Measurements from ENCODE around the gene RAX. TPM values are rescaled to one million over a fixed set of nuclear protein-coding genes. Genes with fewer than 3 reads are reported as not detected.

Gene RAX
- total and polyA plus RNA-seq, 10 of the 15 experiments (the other 5 are each of a cell fraction or from before 2014, with no cell fraction given) = not detected

DNA sequence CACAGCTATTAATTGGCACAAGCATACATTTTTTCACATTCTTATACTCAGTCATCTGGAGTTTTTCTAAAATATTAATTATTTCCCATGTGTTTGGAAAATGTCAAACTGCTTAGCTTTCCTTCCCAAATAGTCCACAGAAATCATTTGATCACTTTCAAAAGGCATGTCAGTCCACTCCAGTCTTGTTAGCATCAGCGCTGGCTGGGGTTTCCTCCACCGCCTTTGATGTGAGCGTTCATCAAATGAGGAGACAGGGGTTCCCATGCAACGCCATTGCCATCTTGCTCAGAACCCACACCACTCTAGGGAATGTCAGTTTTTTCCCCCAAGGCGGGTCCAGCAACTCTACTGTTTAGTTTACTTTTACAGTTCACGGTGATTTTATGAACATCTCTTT, 13.1 kb upstream of the RAX start (continued):
- TF ChIP-seq, protein P1, sequence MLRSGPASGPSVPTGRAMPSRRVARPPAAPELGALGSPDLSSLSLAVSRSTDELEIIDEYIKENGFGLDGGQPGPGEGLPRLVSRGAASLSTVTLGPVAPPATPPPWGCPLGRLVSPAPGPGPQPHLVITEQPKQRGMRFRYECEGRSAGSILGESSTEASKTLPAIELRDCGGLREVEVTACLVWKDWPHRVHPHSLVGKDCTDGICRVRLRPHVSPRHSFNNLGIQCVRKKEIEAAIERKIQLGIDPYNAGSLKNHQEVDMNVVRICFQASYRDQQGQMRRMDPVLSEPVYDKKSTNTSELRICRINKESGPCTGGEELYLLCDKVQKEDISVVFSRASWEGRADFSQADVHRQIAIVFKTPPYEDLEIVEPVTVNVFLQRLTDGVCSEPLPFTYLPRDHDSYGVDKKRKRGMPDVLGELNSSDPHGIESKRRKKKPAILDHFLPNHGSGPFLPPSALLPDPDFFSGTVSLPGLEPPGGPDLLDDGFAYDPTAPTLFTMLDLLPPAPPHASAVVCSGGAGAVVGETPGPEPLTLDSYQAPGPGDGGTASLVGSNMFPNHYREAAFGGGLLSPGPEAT (IDR thresholded peaks at IDR 0.05; ENCODE audit: low read depth) = no peak

DNA sequence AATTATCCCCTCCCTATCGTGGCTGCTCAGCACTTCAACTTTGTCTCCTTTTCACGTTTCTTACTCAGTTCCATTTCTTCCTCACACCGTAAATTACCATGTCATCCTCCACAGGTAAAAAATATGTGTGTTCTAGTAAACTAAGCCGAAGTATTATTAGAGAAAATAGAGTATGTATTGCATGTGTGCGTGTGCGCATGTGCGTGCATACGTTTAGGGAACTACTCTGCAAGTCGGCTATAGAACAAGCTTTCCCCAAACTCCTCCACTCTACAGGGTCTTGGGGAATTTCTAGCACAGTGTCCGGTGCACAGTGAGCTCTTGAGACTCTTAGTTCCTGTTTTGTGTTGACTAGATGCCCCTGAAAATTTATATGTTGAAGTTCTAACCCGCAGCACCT, 9.1 kb upstream of the RAX start:
- TF ChIP-seq ATF7 (IDR thresholded peaks at IDR 0.05; ENCODE audit: low read depth) = no peak
- no peak for TF ChIP-seq NR2C1 (IDR thresholded peaks at IDR 0.05)
- ATAC-seq = no peak
- ChIA-PET CTCF (no interaction called here), RAD21 (ENCODE audit: unreplicated experiment) (no interaction called here), SMC1A (ENCODE audit: uncharacterized antibody, unreplicated experiment) (no interaction called here), POLR2A (no interaction called here)
- no peaks in the 10 kb centered on the region for H3K4me1 ChIP-seq (ENCODE audit: control insufficient read depth, insufficient read depth, low read length)
- no peaks in the 10 kb centered on the region for H3K36me3 ChIP-seq (ENCODE audit: control insufficient read depth in 2 of 2, insufficient read depth in 2 of 2, low read length in 1 of 2)
- no TSS peak for BruUV-seq (replicated peaks)
- H3K79me2 ChIP-seq (ENCODE audit: control insufficient read depth, insufficient read depth, low read length) = no peaks in the 10 kb centered on the region
- peaks cover 2 to 6% of the 10 kb centered on the region in 2 experiments; a peak in 2 of 4 replicates for H3K27me3 ChIP-seq (replicated peaks in 1 of 2; ENCODE audit: control insufficient read depth in 2 of 2, insufficient read depth in 2 of 2, low read length in 1 of 2)
- WGBS (ENCODE audit: insufficient coverage, insufficient replicate concordance, low lambda C conversion rate, missing lambda C conversion rate) = 36% methylated on average over 11 of the region's 11 CpGs
- no peak for DNase-seq (ENCODE audit: low read depth, low spot score)
- intact Hi-C loops (cut with micrococcal nuclease; ENCODE audit: unreplicated experiment) (no loop called here), in situ Hi-C loops (cut with MboI) (no loop called here)
- no peak overlapping the region for H3K27ac ChIP-seq (ENCODE audit: control insufficient read depth, insufficient read depth)
- H3K9ac ChIP-seq (ENCODE audit: control insufficient read depth, insufficient read depth, low read length) = no peak overlapping the region
- no peak overlapping the region for H3K4me2 ChIP-seq (ENCODE audit: control insufficient read depth, insufficient read depth)
- H2AFZ ChIP-seq (ENCODE audit: control insufficient read depth, low read depth, low read length) = no peak overlapping the region
- H4K20me1 ChIP-seq (ENCODE audit: control insufficient read depth, insufficient read depth) = no peaks in the 10 kb centered on the region
- H3K9me3 ChIP-seq (replicated peaks; ENCODE audit: control insufficient read depth, insufficient read depth, low read length) = no peaks in the 10 kb centered on the region
- FAIRE-seq = no peak
- H3K4me3 ChIP-seq = no peak overlapping the region

DNA sequence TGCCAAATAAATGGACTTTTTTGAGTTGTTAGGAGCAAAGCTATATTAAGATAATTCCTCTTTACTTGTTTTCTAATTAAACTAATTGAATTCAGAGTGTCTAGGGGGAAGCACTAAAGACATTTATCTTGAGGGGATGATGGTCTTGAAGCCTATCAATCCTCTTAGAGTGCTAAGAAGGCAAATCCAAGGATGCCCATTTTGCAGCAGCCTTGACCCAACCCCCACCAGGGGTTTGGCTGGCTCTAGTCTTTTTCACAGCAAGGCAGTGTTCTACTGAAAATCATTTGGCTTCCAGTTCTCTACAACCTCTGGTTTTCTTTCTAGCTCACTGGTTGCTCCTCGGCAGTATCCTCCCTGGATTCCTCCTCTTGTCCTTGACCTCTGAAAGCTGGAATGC, 6.5 kb upstream of the RAX start:
- Histone ChIP-seq H3K4me3 (no peak overlapping the region), H3K9me3 (replicated peaks; ENCODE audit: control insufficient read depth, insufficient read depth, low read length) (no peaks in the 10 kb centered on the region), H3K36me3 (ENCODE audit: control insufficient read depth in 2 of 2, insufficient read depth in 2 of 2, low read length in 1 of 2) (no peaks in the 10 kb centered on the region), H3K79me2 (ENCODE audit: control insufficient read depth, insufficient read depth, low read length) (no peaks in the 10 kb centered on the region), H2AFZ (ENCODE audit: control insufficient read depth, low read depth, low read length) (no peak overlapping the region), H3K4me2 (ENCODE audit: control insufficient read depth, insufficient read depth) (no peak overlapping the region), H3K27me3 (replicated peaks in 1 of 2; ENCODE audit: control insufficient read depth in 2 of 2, insufficient read depth in 2 of 2, low read length in 1 of 2) (peaks cover 4 to 10% of the 10 kb centered on the region in 2 experiments; a peak in 3 of 4 replicates), H3K27ac (ENCODE audit: control insufficient read depth, insufficient read depth) (no peak overlapping the region), H4K20me1 (ENCODE audit: control insufficient read depth, insufficient read depth) (no peaks in the 10 kb centered on the region), H3K4me1 (ENCODE audit: control insufficient read depth, insufficient read depth, low read length) (no peaks in the 10 kb centered on the region), H3K9ac (ENCODE audit: control insufficient read depth, insufficient read depth, low read length) (no peak overlapping the region)
- intact Hi-C loops (cut with micrococcal nuclease; ENCODE audit: unreplicated experiment) (no loop called here), in situ Hi-C loops (cut with MboI) (no loop called here)
- no TSS peak for BruUV-seq (replicated peaks)
- ChIA-PET CTCF (interaction anchor here (0.7 to 1.3 kb wide), 2 partner anchors 31 to 196 kb away, joined by 3 to 4 read pairs; no protein-coding TSS in a partner anchor), POLR2A (no interaction called here), RAD21 (ENCODE audit: unreplicated experiment) (no interaction called here), SMC1A (ENCODE audit: uncharacterized antibody, unreplicated experiment) (interaction anchor here (1.4 kb wide), 1 partner anchor 29 kb away, joined by 3 read pairs; no protein-coding TSS in a partner anchor)
- DNase-seq (ENCODE audit: low read depth, low spot score) (no peak), FAIRE-seq (no peak), ATAC-seq (no peak)
- no peak for TF ChIP-seq SUPT20H (IDR thresholded peaks at IDR 0.05; ENCODE audit: borderline replicate concordance, control insufficient read depth, low read depth, low read length)
- TF ChIP-seq, protein P2, sequence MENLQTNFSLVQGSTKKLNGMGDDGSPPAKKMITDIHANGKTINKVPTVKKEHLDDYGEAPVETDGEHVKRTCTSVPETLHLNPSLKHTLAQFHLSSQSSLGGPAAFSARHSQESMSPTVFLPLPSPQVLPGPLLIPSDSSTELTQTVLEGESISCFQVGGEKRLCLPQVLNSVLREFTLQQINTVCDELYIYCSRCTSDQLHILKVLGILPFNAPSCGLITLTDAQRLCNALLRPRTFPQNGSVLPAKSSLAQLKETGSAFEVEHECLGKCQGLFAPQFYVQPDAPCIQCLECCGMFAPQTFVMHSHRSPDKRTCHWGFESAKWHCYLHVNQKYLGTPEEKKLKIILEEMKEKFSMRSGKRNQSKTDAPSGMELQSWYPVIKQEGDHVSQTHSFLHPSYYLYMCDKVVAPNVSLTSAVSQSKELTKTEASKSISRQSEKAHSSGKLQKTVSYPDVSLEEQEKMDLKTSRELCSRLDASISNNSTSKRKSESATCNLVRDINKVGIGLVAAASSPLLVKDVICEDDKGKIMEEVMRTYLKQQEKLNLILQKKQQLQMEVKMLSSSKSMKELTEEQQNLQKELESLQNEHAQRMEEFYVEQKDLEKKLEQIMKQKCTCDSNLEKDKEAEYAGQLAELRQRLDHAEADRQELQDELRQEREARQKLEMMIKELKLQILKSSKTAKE (IDR thresholded peaks at IDR 0.05; ENCODE audit: low read depth, poor library complexity, severe bottlenecking) = no peak
- no peak for TF ChIP-seq EED (IDR thresholded peaks at IDR 0.05; ENCODE audit: low read depth)
- TF ChIP-seq, protein P3, sequence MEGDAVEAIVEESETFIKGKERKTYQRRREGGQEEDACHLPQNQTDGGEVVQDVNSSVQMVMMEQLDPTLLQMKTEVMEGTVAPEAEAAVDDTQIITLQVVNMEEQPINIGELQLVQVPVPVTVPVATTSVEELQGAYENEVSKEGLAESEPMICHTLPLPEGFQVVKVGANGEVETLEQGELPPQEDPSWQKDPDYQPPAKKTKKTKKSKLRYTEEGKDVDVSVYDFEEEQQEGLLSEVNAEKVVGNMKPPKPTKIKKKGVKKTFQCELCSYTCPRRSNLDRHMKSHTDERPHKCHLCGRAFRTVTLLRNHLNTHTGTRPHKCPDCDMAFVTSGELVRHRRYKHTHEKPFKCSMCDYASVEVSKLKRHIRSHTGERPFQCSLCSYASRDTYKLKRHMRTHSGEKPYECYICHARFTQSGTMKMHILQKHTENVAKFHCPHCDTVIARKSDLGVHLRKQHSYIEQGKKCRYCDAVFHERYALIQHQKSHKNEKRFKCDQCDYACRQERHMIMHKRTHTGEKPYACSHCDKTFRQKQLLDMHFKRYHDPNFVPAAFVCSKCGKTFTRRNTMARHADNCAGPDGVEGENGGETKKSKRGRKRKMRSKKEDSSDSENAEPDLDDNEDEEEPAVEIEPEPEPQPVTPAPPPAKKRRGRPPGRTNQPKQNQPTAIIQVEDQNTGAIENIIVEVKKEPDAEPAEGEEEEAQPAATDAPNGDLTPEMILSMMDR (IDR thresholded peaks at IDR 0.05 in 2 of 3, conservative IDR thresholded peaks at IDR 0.05 in 1 of 3; ENCODE audit: control insufficient read depth in 2 of 3, extremely low read depth in 1 of 3, insufficient read depth in 1 of 3, low read depth in 3 of 3, low read length in 3 of 3) = no peak
- TF ChIP-seq SMARCA5 (IDR thresholded peaks at IDR 0.05) = no peak
- WGBS (ENCODE audit: insufficient coverage, insufficient replicate concordance, low lambda C conversion rate, missing lambda C conversion rate) = 0% methylated on average over 1 of the region's 1 CpG
